K562 (cell line): ENCODE measurements around the gene NCOR2.

ENCODE experiments used
- CREB3 ChIP-seq: fragments of 450-650 bp; conservative IDR thresholded peaks from 2 replicates; pipeline ENCODE4 v1.6.1; 2016; ENCODE audit warnings: missing genetic modification characterization, low read depth, mild to moderate bottlenecking, missing compliant biosample characterization, moderate library complexity
- EP300 ChIP-seq: IDR thresholded peaks from 2 replicates; pipeline ENCODE4 v1.6.1; 2012; ENCODE audit warnings: low read length, improper control_type of control experiment
- HDAC1 ChIP-seq, 2 experiments: fragments of 450-650 bp; IDR thresholded peaks; 2 replicates each; pipeline ENCODE4 v1.6.1; 2016 to 2017; ENCODE audit warnings: inconsistent platforms in 1 of 2, mild to moderate bottlenecking in 1 of 2, moderate library complexity in 1 of 2
- JUNB ChIP-seq: fragments of 450-650 bp; formaldehyde crosslinking; conservative IDR thresholded peaks from 2 replicates; pipeline ENCODE4 v1.4.0; 2020; ENCODE audit warnings: mild to moderate bottlenecking
- MAX ChIP-seq: sonication (generic); formaldehyde crosslinking; IDR thresholded peaks from 2 replicates; pipeline ENCODE4 v1.9.0; 2022; ENCODE audit warnings: mild to moderate bottlenecking, missing genetic modification reagents
- NFRKB ChIP-seq: fragments of 450-650 bp; IDR thresholded peaks from 2 replicates; pipeline ENCODE4 v1.6.1; 2016; ENCODE audit warnings: low read depth
- POLR2A ChIP-seq: fragments of 450-650 bp; conservative IDR thresholded peaks from 2 replicates; pipeline ENCODE4 v1.6.1; 2016
- POLR2AphosphoS5 ChIP-seq: IDR thresholded peaks from 2 replicates; pipeline ENCODE4 v1.6.1; 2011; ENCODE audit warnings: mild to moderate bottlenecking, low read depth, low read length, moderate library complexity; ENCODE audit not compliant: control insufficient read depth, insufficient read depth
- POLR3A ChIP-seq: IDR thresholded peaks from 2 replicates; pipeline ENCODE4 v1.6.1; 2011; ENCODE audit warnings: borderline replicate concordance, mild to moderate bottlenecking, moderate library complexity; ENCODE audit not compliant: insufficient read length, insufficient read depth; ENCODE audit errors: extremely low read depth
- ZBTB26 ChIP-seq: fragments of 450-650 bp; formaldehyde crosslinking; IDR thresholded peaks from 2 replicates; pipeline ENCODE4 v1.4.0; 2022; ENCODE audit warnings: missing genetic modification characterization
- ZNF24 ChIP-seq: fragments of 450-650 bp; IDR thresholded peaks from 2 replicates; pipeline ENCODE4 v1.6.1; 2016
- ZNF695 ChIP-seq: fragments of 450-650 bp; formaldehyde crosslinking; IDR thresholded peaks from 2 replicates; pipeline ENCODE4 v1.4.0; 2020; ENCODE audit warnings: mild to moderate bottlenecking, moderate library complexity

GRCh38 chr12:124527861-124528561, 39.4 kb downstream of the NCOR2 start:
- no peak for TF ChIP-seq JUNB (CRISPR knock-in tag)
- no peak for TF ChIP-seq NFRKB
- no peak for TF ChIP-seq MAX
- no peak for TF ChIP-seq POLR2AphosphoS5
- TF ChIP-seq POLR2A: no peak
- TF ChIP-seq EP300: no peak
- no peak for TF ChIP-seq ZBTB26 (CRISPR knock-in tag)
- TF ChIP-seq POLR3A: no peak
- no peak for TF ChIP-seq CREB3 (tag)
- TF ChIP-seq ZNF695 (CRISPR knock-in tag): no peak
- TF ChIP-seq HDAC1 (IDR thresholded peaks at IDR 0.05): no peak
- no peak for TF ChIP-seq ZNF24
